Measurements from ENCODE around the gene NMD3. TPM values are rescaled to one million over a fixed set of nuclear protein-coding genes. Genes with fewer than 3 reads are reported as not detected.

Gene NMD3
- total RNA-seq, 1 donor from 2014 or later, result 60.9 TPM

- H3K36me3 Mint-ChIP-seq (ENCODE audit: unreplicated experiment), result peaks cover 38% of the 10 kb centered on the region
- no peaks in the 10 kb centered on the region for H3K27me3 Mint-ChIP-seq (ENCODE audit: unreplicated experiment)
- H3K9me3 Mint-ChIP-seq (ENCODE audit: unreplicated experiment), result peaks cover 13% of the 10 kb centered on the region
- TF ChIP-seq, protein P1, sequence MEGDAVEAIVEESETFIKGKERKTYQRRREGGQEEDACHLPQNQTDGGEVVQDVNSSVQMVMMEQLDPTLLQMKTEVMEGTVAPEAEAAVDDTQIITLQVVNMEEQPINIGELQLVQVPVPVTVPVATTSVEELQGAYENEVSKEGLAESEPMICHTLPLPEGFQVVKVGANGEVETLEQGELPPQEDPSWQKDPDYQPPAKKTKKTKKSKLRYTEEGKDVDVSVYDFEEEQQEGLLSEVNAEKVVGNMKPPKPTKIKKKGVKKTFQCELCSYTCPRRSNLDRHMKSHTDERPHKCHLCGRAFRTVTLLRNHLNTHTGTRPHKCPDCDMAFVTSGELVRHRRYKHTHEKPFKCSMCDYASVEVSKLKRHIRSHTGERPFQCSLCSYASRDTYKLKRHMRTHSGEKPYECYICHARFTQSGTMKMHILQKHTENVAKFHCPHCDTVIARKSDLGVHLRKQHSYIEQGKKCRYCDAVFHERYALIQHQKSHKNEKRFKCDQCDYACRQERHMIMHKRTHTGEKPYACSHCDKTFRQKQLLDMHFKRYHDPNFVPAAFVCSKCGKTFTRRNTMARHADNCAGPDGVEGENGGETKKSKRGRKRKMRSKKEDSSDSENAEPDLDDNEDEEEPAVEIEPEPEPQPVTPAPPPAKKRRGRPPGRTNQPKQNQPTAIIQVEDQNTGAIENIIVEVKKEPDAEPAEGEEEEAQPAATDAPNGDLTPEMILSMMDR (IDR thresholded peaks at IDR 0.05), result no peak
- no peak for DNase-seq (ENCODE audit: extremely low spot score, unreplicated experiment)
- no peak overlapping the region for H3K4me3 Mint-ChIP-seq (ENCODE audit: unreplicated experiment)
- peaks cover 19% of the 10 kb centered on the region for H3K4me1 Mint-ChIP-seq (ENCODE audit: unreplicated experiment)
- no peak overlapping the region for H3K27ac Mint-ChIP-seq (ENCODE audit: unreplicated experiment)
These were observed 46.5 kb downstream of the NMD3 start for GRCh38 chr3:161267646-161268045.

GRCh38 chr3:161268601-161269000 is 47.5 kb downstream of the NMD3 start:
- peaks cover 15% of the 10 kb centered on the region for H3K4me1 Mint-ChIP-seq (ENCODE audit: unreplicated experiment)
- H3K36me3 Mint-ChIP-seq (ENCODE audit: unreplicated experiment), result peaks cover 33% of the 10 kb centered on the region
- no peak overlapping the region for H3K4me3 Mint-ChIP-seq (ENCODE audit: unreplicated experiment)
- H3K9me3 Mint-ChIP-seq (ENCODE audit: unreplicated experiment), result peaks cover 12% of the 10 kb centered on the region
- DNase-seq (ENCODE audit: extremely low spot score, unreplicated experiment), result no peak
- H3K27ac Mint-ChIP-seq (ENCODE audit: unreplicated experiment), result no peak overlapping the region
- H3K27me3 Mint-ChIP-seq (ENCODE audit: unreplicated experiment), result no peaks in the 10 kb centered on the region
- TF ChIP-seq, protein P1 (IDR thresholded peaks at IDR 0.05), result no peak

GRCh38 chr3:161270991-161271390 is 49.9 kb downstream of the NMD3 start:
- TF ChIP-seq, protein P1 (IDR thresholded peaks at IDR 0.05), result no peak
- Mint-ChIP-seq H3K27ac (ENCODE audit: unreplicated experiment) (no peak overlapping the region), H3K4me1 (ENCODE audit: unreplicated experiment) (peaks cover 10% of the 10 kb centered on the region), H3K36me3 (ENCODE audit: unreplicated experiment) (peaks cover 21% of the 10 kb centered on the region), H3K4me3 (ENCODE audit: unreplicated experiment) (no peak overlapping the region), H3K9me3 (ENCODE audit: unreplicated experiment) (no peaks in the 10 kb centered on the region), H3K27me3 (ENCODE audit: unreplicated experiment) (no peaks in the 10 kb centered on the region)
- no peak for DNase-seq (ENCODE audit: extremely low spot score, unreplicated experiment)

DNA sequence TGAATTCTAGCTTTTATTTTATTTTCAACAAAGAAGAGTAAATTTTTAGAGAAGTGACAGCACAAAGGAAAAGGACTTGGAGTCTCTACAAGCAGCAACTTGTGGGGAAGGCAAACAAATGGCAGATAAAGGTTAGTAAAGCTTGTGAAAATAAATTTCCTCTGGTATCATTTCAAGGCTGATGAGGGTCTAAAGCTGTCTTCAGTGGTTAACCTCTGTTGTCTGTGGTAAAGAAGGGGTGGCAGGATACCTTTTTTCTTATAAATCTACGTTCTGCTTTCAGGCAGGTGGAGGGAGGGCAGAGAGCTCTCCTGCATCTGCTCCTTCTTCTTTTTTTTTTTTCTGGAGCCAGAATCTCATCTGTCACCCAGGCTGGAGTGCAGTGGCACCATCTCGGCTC is 50.5 kb downstream of the NMD3 start:
- no peaks in the 10 kb centered on the region for H3K27me3 Mint-ChIP-seq (ENCODE audit: unreplicated experiment)
- H3K27ac Mint-ChIP-seq (ENCODE audit: unreplicated experiment), result no peak overlapping the region
- H3K9me3 Mint-ChIP-seq (ENCODE audit: unreplicated experiment), result peaks cover under 1% of the 10 kb centered on the region
- DNase-seq (ENCODE audit: extremely low spot score, unreplicated experiment), result no peak
- H3K4me3 Mint-ChIP-seq (ENCODE audit: unreplicated experiment), result no peak overlapping the region
- TF ChIP-seq, protein P1 (IDR thresholded peaks at IDR 0.05), result no peak
- peaks cover 8% of the 10 kb centered on the region for H3K4me1 Mint-ChIP-seq (ENCODE audit: unreplicated experiment)
- peaks cover 27% of the 10 kb centered on the region for H3K36me3 Mint-ChIP-seq (ENCODE audit: unreplicated experiment)

GRCh38 chr3:161272524-161272923 is 51.4 kb downstream of the NMD3 start:
- Mint-ChIP-seq H3K4me3 (ENCODE audit: unreplicated experiment) (no peak overlapping the region), H3K9me3 (ENCODE audit: unreplicated experiment) (peaks cover 9% of the 10 kb centered on the region), H3K27ac (ENCODE audit: unreplicated experiment) (no peak overlapping the region), H3K27me3 (ENCODE audit: unreplicated experiment) (no peaks in the 10 kb centered on the region), H3K36me3 (ENCODE audit: unreplicated experiment) (peaks cover 33% of the 10 kb centered on the region), H3K4me1 (ENCODE audit: unreplicated experiment) (peaks cover 5% of the 10 kb centered on the region)
- TF ChIP-seq, protein P1 (IDR thresholded peaks at IDR 0.05), result no peak
- no peak for DNase-seq (ENCODE audit: extremely low spot score, unreplicated experiment)
